Small intestine (tissue), 16 donors: Measurements from ENCODE around the gene FARP2. TPM values are rescaled to one million over a fixed set of nuclear protein-coding genes. Genes with fewer than 3 reads are reported as not detected.

Experiments used
- DNase-seq, 2 donors: peaks; one replicate each; pipeline versions ENCODE4 v3.0.0 to v3.0.0-alpha.2; 2013
- FAIRE-seq: peaks from 2 replicates; lab custom pipeline; 2012; peaks lifted over from hg19 to GRCh38; lab: Jason Lieb, UNC
- H3K27ac ChIP-seq, 3 donors: one replicate each; pipeline ENCODE4 v1.5.1; 2013; ENCODE audit warnings: low read length in 2 of 3, mild to moderate bottlenecking in 2 of 3, control low read depth in 1 of 3, inconsistent platforms in 1 of 3, low read depth in 1 of 3, moderate library complexity in 1 of 3
- H3K27me3 ChIP-seq, 3 donors: one replicate each; pipeline ENCODE4 v1.6.1; 2013; ENCODE audit warnings: low read length in 3 of 3, inconsistent platforms in 1 of 3; ENCODE audit not compliant: control insufficient read depth in 3 of 3, insufficient read depth in 3 of 3
- H3K36me3 ChIP-seq, 3 donors: one replicate each; pipeline ENCODE4 v1.6.1; 2013; ENCODE audit warnings: low read length in 3 of 3, inconsistent platforms in 1 of 3, low read depth in 1 of 3, mild to moderate bottlenecking in 1 of 3, moderate library complexity in 1 of 3; ENCODE audit not compliant: control insufficient read depth in 3 of 3, insufficient read depth in 2 of 3
- H3K4me1 ChIP-seq, 3 donors: one replicate each; pipeline ENCODE4 v1.6.1; 2013; ENCODE audit warnings: low read length in 2 of 3, inconsistent platforms in 1 of 3, low read depth in 1 of 3, mild to moderate bottlenecking in 1 of 3, moderate library complexity in 1 of 3; ENCODE audit not compliant: control insufficient read depth in 3 of 3, insufficient read depth in 2 of 3
- H3K4me3 ChIP-seq, 3 donors: one replicate each; pipeline ENCODE4 v1.5.1; 2013; ENCODE audit warnings: low read length in 3 of 3, control low read depth in 1 of 3, inconsistent platforms in 1 of 3, low read depth in 1 of 3, mild to moderate bottlenecking in 1 of 3, moderate library complexity in 1 of 3
- H3K9me3 ChIP-seq, 2 donors: one replicate each; pipeline ENCODE4 v1.6.1; 2013; ENCODE audit warnings: low read depth in 1 of 2, low read length in 1 of 2; ENCODE audit not compliant: control insufficient read depth in 2 of 2, insufficient read depth in 1 of 2
- WGBS, 3 donors: extraction: QIAGEN DNeasy Blood & Tissue Kit; methylation state at CpG; one replicate each; pipeline ENCODE4 v1.1.7; 2013; 5-methylcytosine and 5-hydroxymethylcytosine counted together
- long read RNA-seq, 10 donors: transcript quantifications; one replicate each; lab custom pipeline, GENCODE V29; 2026
- polyA plus RNA-seq, 4 donors: library from polyadenylated mRNA; stranded (reverse) in 3 of 4; unstranded in 1 of 4; fragments of 200-250 nt in 3 of 4; fragments of 120-200 nt in 1 of 4; gene quantifications; one replicate each; pipeline versions ENCODE4 v1.2.1 to v1.2.3, GENCODE V29; 2013
- donor health status: healthy with polysubstance abuse.
- donor health status: control.
- donor health status: control.
- donor health status: Bipolar disorder and iron deficiency.
- donor health status: healthy.

FARP2 gene
- 10 to 100 TPM; 25.7 to 65.3 (median 49.8) TPM for polyA plus RNA-seq
- long read RNA-seq, donor 1: 0 reads
- long read RNA-seq, donor 2, partial matches to known transcripts: 10 of 10 reads
- long read RNA-seq, donor 2, other reads (novel, unspliced or antisense): 0 of 10 reads
- long read RNA-seq, donor 3: 0 reads
- long read RNA-seq, donor 4: 0 reads
- long read RNA-seq, donor 5, full-length matches to known transcripts: 2 of 2 reads
- long read RNA-seq, donor 5, partial matches to known transcripts: 0 of 2 reads
- long read RNA-seq, donor 5, other reads (novel, unspliced or antisense): 0 of 2 reads
- long read RNA-seq, donor 6, full-length matches to known transcripts: 4 of 14 reads
- long read RNA-seq, donor 6, partial matches to known transcripts: 10 of 14 reads
- long read RNA-seq, donor 6, other reads (novel, unspliced or antisense): 0 of 14 reads
- long read RNA-seq, donor 7: 0 reads
- long read RNA-seq, donor 8: 0 reads
- long read RNA-seq, donor 9, full-length matches to known transcripts: 1 of 1 reads
- long read RNA-seq, donor 9, partial matches to known transcripts: 0 of 1 reads
- long read RNA-seq, donor 9, other reads (novel, unspliced or antisense): 0 of 1 reads
- long read RNA-seq, donor 10, full-length matches to known transcripts: 5 of 91 reads
- long read RNA-seq, donor 10, partial matches to known transcripts: 73 of 91 reads
- long read RNA-seq, donor 10, other reads (novel, unspliced or antisense): 13 of 91 reads

GRCh38 chr2:241355983-241356870 lies at the start of gene FARP2:
TSS of gene FARP2 (plus strand) at chr2:241356285. CDS start at chr2:241373108, 16,823 bp downstream.
- FAIRE-seq (no peak), DNase-seq (peak; percentile 99 to 100)
- 0 to 1% (median 0%) methylated on average over 85 to 101 of the region's 101 CpGs for WGBS, 3 donors
- H3K27ac ChIP-seq: peak within 1 kb of the TSS; percentile 91 to 96 (median 96)
- H3K27me3 ChIP-seq: no peaks in the 10 kb centered on the region
- peak within 1 kb of the TSS; percentile 72 to 85 (median 75) for H3K4me3 ChIP-seq
- peaks cover 0 to 4% of the 10 kb centered on the region in 2 donors for H3K9me3 ChIP-seq
- H3K4me1 ChIP-seq: peaks cover 3 to 61% (median 12%) of the 10 kb centered on the region in 3 donors
- H3K36me3 ChIP-seq: peaks cover 0 to 15% (median 4%) of the 10 kb centered on the region in 3 donors

DNA sequence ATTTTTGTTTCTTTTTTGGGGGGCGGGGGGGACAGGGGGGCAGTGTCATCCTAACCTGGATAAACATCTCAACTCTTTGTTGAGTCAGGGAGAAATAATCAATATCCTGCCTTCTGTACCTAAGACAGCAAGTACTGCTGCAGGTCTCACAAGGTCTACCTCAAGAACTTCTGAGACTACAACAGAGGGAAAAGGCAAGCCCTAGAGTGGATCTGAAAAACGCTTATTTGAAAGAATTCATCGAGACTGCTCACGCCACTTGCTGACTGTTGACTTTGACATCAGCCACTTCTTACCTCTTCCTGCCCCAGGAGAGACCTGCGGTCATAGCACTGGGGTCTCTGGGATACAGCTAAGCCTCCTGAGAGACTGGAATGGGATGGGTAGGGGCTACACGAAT lies 49.0 kb upstream of the FARP2 start:
- Histone ChIP-seq H3K4me1 (peaks cover 4 to 8% (median 6%) of the 10 kb centered on the region in 3 donors), H3K9me3 (no peaks in the 10 kb centered on the region), H3K27me3 (no peaks in the 10 kb centered on the region), H3K27ac (peak overlapping the region in 1 of 3 donors; percentile 22), H3K4me3 (no peak overlapping the region), H3K36me3 (peaks cover 0 to 12% (median 0%) of the 10 kb centered on the region in 3 donors)
- FAIRE-seq: no peak
- no peak for DNase-seq
- 75 to 78% (median 76%) methylated on average over 6 of the region's 6 CpGs for WGBS, 3 donors

DNA sequence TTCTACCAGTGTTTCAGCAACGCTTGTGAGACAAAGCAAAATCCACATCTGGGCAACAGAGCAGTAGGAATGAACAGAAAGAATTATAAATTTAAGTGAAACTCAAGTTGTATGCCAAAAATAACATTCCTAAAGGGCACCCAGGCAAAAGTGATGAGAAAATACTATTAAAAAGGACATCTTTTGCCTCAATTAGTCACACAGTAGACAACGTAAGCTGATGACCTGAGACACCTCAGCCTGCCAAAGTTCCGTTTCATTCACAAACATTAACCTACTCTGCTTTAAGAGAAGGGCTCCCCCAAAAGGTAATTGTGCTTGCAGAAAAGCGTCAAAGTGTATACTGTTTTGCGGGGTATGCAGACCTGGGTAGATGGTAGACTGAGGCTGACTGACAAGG lies 47.8 kb upstream of the FARP2 start:
- Histone ChIP-seq H3K36me3 (peaks cover 0 to 12% (median 0%) of the 10 kb centered on the region in 3 donors), H3K27me3 (no peaks in the 10 kb centered on the region), H3K27ac (no peak overlapping the region), H3K4me1 (peaks cover 5 to 10% (median 8%) of the 10 kb centered on the region in 3 donors), H3K4me3 (no peak overlapping the region), H3K9me3 (no peaks in the 10 kb centered on the region)
- DNase-seq (no peak), FAIRE-seq (no peak)
- 85 to 92% (median 85%) methylated on average over 5 of the region's 5 CpGs for WGBS, 3 donors

DNA sequence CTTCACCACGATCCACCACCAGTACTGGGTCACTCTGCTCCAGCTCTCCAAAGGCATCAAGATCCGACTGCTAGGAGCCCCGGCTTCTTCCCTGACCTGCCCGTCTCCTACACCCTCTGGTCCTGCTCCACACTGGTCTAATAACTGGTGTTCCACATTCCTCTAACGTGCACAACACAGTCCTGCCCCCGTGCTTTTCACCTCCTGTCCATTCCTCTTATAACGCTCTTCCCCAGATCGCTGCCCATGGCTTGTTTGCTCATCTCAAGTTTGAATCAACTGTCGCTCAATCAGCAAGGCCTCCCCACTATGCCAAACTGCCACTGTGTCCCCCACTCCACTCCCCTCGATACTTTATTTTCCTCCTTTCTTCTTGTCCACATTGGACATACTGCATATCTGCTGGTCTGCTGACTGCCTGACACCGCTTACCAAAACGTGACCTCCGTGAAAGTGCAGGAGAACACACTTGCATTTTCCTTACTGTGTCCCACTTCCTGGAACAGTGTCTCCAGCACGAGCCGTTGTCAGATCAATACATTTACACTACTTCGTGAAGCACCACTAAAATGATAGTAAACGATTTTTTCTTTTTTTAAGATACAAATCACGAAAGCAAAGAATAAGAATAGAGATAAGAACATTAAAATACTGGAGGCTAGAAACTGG lies 47.1 kb upstream of the FARP2 start:
- H3K9me3 ChIP-seq: no peaks in the 10 kb centered on the region
- H3K36me3 ChIP-seq: peaks cover 0 to 12% (median 0%) of the 10 kb centered on the region in 3 donors
- DNase-seq (peak in 1 of 2 donors; percentile 31), FAIRE-seq (no peak)
- 67 to 77% (median 70%) methylated on average over 18 of the region's 18 CpGs for WGBS, 3 donors
- peak overlapping the region in 2 of 3 donors; percentile 35 to 59 for H3K27ac ChIP-seq
- no peak overlapping the region for H3K4me3 ChIP-seq
- H3K27me3 ChIP-seq: no peaks in the 10 kb centered on the region
- H3K4me1 ChIP-seq: peaks cover 4 to 14% (median 11%) of the 10 kb centered on the region in 3 donors

DNA sequence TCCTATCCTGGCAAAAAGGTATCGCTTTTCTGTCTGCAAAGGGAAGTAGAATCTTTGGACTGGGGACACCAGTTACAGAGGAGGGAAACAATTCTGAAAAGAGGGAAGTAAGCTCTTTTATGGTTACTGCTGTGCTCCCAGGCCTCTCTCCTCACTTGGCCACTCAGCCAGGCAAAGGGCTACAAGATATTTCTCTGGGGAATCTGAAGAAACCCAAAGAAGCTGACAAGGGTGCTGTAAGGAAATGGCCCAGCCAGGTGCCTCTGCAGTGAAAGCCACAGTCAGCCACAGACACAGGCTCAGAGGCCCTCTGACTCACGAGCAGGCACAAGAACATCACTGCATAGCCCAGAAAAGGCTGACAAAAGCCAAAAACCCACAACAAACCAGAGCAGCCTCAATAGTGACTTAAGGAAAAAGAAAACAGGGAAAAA lies 46.4 kb upstream of the FARP2 start:
- FAIRE-seq: no peak
- no peaks in the 10 kb centered on the region for H3K9me3 ChIP-seq
- 42 to 58% (median 55%) methylated on average over 2 of the region's 2 CpGs for WGBS, 3 donors
- DNase-seq: peak in 1 of 2 donors; percentile 57
- no peak overlapping the region for H3K4me3 ChIP-seq
- H3K36me3 ChIP-seq: peaks cover 0 to 12% (median 0%) of the 10 kb centered on the region in 3 donors
- no peaks in the 10 kb centered on the region for H3K27me3 ChIP-seq
- H3K27ac ChIP-seq: peak overlapping the region in 1 of 3 donors; percentile 59
- H3K4me1 ChIP-seq: peaks cover 4 to 15% (median 12%) of the 10 kb centered on the region in 3 donors

GRCh38 chr2:241310917-241311566 lies 45.0 kb upstream of the FARP2 start:
- no peak overlapping the region for H3K27ac ChIP-seq
- H3K4me1 ChIP-seq: peaks cover 4 to 15% (median 12%) of the 10 kb centered on the region in 3 donors

DNA sequence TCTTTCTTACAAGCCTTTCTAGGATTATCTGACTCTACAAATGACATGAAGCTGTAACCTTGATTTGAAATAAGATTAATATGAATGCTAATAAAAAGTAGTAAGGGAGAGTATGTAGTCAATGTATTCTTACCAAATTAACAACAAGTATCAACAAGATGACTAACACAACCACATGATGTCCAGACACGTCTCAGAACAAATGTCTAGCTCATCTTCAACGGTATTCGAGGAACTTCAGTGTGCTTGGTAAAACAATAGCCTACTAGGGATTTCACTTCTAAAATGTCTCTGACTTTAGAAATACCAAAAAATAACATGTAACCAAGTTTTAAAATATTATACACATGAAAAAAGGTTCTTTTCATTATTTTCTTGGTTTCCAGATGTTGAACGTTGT lies 44.0 kb upstream of the FARP2 start:
- 62 to 84% (median 67%) methylated on average over 4 of the region's 4 CpGs for WGBS, 3 donors
- Histone ChIP-seq H3K4me3 (no peak overlapping the region), H3K9me3 (no peaks in the 10 kb centered on the region), H3K4me1 (peaks cover 4 to 15% (median 15%) of the 10 kb centered on the region in 3 donors), H3K36me3 (peaks cover 0 to 3% (median 0%) of the 10 kb centered on the region in 3 donors), H3K27me3 (no peaks in the 10 kb centered on the region), H3K27ac (no peak overlapping the region)
- DNase-seq (no peak), FAIRE-seq (no peak)

More at GRCh38 chr2:241310917-241311566, 45.0 kb upstream of the FARP2 start:
- H3K9me3 ChIP-seq: no peaks in the 10 kb centered on the region
- DNase-seq (no peak), FAIRE-seq (no peak)
- peaks cover 0 to 7% (median 0%) of the 10 kb centered on the region in 3 donors for H3K36me3 ChIP-seq
- WGBS, 3 donors: 87 to 92% (median 88%) methylated on average over 13 of the region's 13 CpGs
- H3K4me3 ChIP-seq: no peak overlapping the region
- no peaks in the 10 kb centered on the region for H3K27me3 ChIP-seq
